Measurements from ENCODE around the gene KIF4B.

Gene KIF4B

GRCh38 chr5:155064580-155064979 lies 51.0 kb downstream of the KIF4B start:
- no peak for DNase-seq

- no peak for DNase-seq
Observed at GRCh38 chr5:155066886-155067595, 53.5 kb downstream of the KIF4B start.

All from activated CD4-positive, alpha-beta T cell treated with anti-CD3 and anti-CD28 coated beads for 48 hours (primary cell).